HG03439 (cell line): ENCODE data around the gene PRDM16.

Experiments
- ATAC-seq: cut with Tn5 transposase; IDR thresholded peaks from one replicate; pipeline ENCODE4 v1.9.1; 2021; ENCODE audit warnings: mild to moderate bottlenecking, moderate library complexity; ENCODE audit not compliant: unreplicated experiment

The PRDM16 gene

GRCh38 chr1:3120994-3121393 lies 52.0 kb downstream of the PRDM16 start:
- ATAC-seq, result no peak

- ATAC-seq, result no peak
These were observed 52.6 kb downstream of the PRDM16 start for GRCh38 chr1:3121401-3122210.

GRCh38 chr1:3122311-3122710 lies 53.3 kb downstream of the PRDM16 start:
- ATAC-seq, result no peak

GRCh38 chr1:3124246-3124645 lies 55.2 kb downstream of the PRDM16 start:
- ATAC-seq, result no peak

- ATAC-seq, result no peak
These were observed 56.1 kb downstream of the PRDM16 start for GRCh38 chr1:3125078-3125477.

- ATAC-seq, result no peak
These were observed 56.8 kb downstream of the PRDM16 start for GRCh38 chr1:3125546-3126368.

GRCh38 chr1:3126756-3127678 lies 58.0 kb downstream of the PRDM16 start:
- ATAC-seq, result no peak

- no peak for ATAC-seq
These were observed 58.7 kb downstream of the PRDM16 start for GRCh38 chr1:3127738-3128137.

GRCh38 chr1:3128431-3129132 lies 59.6 kb downstream of the PRDM16 start:
- ATAC-seq, result no peak

GRCh38 chr1:3129133-3129490 lies 60.1 kb downstream of the PRDM16 start:
- no peak for ATAC-seq

- ATAC-seq, result no peak
These were observed 61.3 kb downstream of the PRDM16 start for GRCh38 chr1:3130268-3130667.

- no peak for ATAC-seq
These were observed 63.7 kb downstream of the PRDM16 start for GRCh38 chr1:3132660-3133059.

- ATAC-seq, result no peak
These were observed 64.7 kb downstream of the PRDM16 start for GRCh38 chr1:3133686-3134085.

GRCh38 chr1:3134381-3135072 lies 65.5 kb downstream of the PRDM16 start:
- ATAC-seq, result no peak

- ATAC-seq, result no peak
These were observed 66.2 kb downstream of the PRDM16 start for GRCh38 chr1:3135073-3135702.

- ATAC-seq, result no peak
These were observed 66.9 kb downstream of the PRDM16 start for GRCh38 chr1:3135744-3136455.

- ATAC-seq, result no peak
These were observed 67.5 kb downstream of the PRDM16 start for GRCh38 chr1:3136532-3136931.

GRCh38 chr1:3137111-3138100 lies 68.4 kb downstream of the PRDM16 start:
- no peak for ATAC-seq
